ENCODE data around the gene SNX30. TPM values are rescaled to one million over a fixed set of nuclear protein-coding genes. Genes with fewer than 3 reads are reported as not detected.

Gene SNX30
- total RNA-seq, 2 experiments from 2014 or later, result 4.1 to 4.6 TPM

- Mint-ChIP-seq H3K27ac (no peak overlapping the region), H3K27me3 (ENCODE audit: low read depth) (no peaks in the 10 kb centered on the region), H3K4me3 (no peak overlapping the region), H3K36me3 (ENCODE audit: low read depth) (no peaks in the 10 kb centered on the region), H3K4me1 (ENCODE audit: low read depth) (no peaks in the 10 kb centered on the region), H3K9me3 (no peaks in the 10 kb centered on the region)
- intact Hi-C loops (cut with micrococcal nuclease), result no loop called here
- CTCF ChIA-PET, result no interaction called here
- DNase-seq, result no peak
Observed at GRCh38 chr9:112811518-112811917, 61.0 kb downstream of the SNX30 start.

GRCh38 chr9:112815868-112816267 is 65.3 kb downstream of the SNX30 start:
- no peak overlapping the region for H3K27ac Mint-ChIP-seq
- peaks cover 8% of the 10 kb centered on the region for H3K36me3 Mint-ChIP-seq (ENCODE audit: low read depth)
- CTCF ChIA-PET, result interaction anchor here (0.8 kb wide), 1 partner anchor 108 kb away, joined by 3 read pairs; no protein-coding TSS in a partner anchor
- H3K4me1 Mint-ChIP-seq (ENCODE audit: low read depth), result no peaks in the 10 kb centered on the region
- no peak overlapping the region for H3K4me3 Mint-ChIP-seq
- DNase-seq, result no peak
- no peaks in the 10 kb centered on the region for H3K27me3 Mint-ChIP-seq (ENCODE audit: low read depth)
- intact Hi-C loops (cut with micrococcal nuclease), result no loop called here
- H3K9me3 Mint-ChIP-seq, result no peaks in the 10 kb centered on the region

- H3K36me3 Mint-ChIP-seq (ENCODE audit: low read depth), result peaks cover 8% of the 10 kb centered on the region
- H3K4me1 Mint-ChIP-seq (ENCODE audit: low read depth), result no peaks in the 10 kb centered on the region
- H3K9me3 Mint-ChIP-seq, result no peaks in the 10 kb centered on the region
- DNase-seq, result no peak
- H3K4me3 Mint-ChIP-seq, result no peak overlapping the region
- CTCF ChIA-PET, result interaction anchor here (0.5 to 1.3 kb wide), 4 partner anchors 25 to 333 kb away, joined by 3 to 4 read pairs (median 3); no protein-coding TSS in a partner anchor
- H3K27ac Mint-ChIP-seq, result no peak overlapping the region
- intact Hi-C loops (cut with micrococcal nuclease), result no loop called here
- no peaks in the 10 kb centered on the region for H3K27me3 Mint-ChIP-seq (ENCODE audit: low read depth)
Observed at GRCh38 chr9:112817860-112818203, 67.3 kb downstream of the SNX30 start.

GRCh38 chr9:112819635-112820496 is 69.3 kb downstream of the SNX30 start:
- Mint-ChIP-seq H3K27ac (no peak overlapping the region), H3K36me3 (ENCODE audit: low read depth) (peaks cover 8% of the 10 kb centered on the region), H3K4me3 (no peak overlapping the region), H3K27me3 (ENCODE audit: low read depth) (no peaks in the 10 kb centered on the region), H3K9me3 (no peaks in the 10 kb centered on the region), H3K4me1 (ENCODE audit: low read depth) (no peaks in the 10 kb centered on the region)
- intact Hi-C loops (cut with micrococcal nuclease), result no loop called here
- peak; percentile 17 for DNase-seq
- CTCF ChIA-PET, result interaction anchor here (0.7 to 1.3 kb wide), 7 partner anchors 15 to 403 kb away, joined by 3 to 4 read pairs (median 3); no protein-coding TSS in a partner anchor

- Mint-ChIP-seq H3K27ac (no peak overlapping the region), H3K9me3 (no peaks in the 10 kb centered on the region), H3K4me1 (ENCODE audit: low read depth) (no peaks in the 10 kb centered on the region), H3K4me3 (no peak overlapping the region), H3K27me3 (ENCODE audit: low read depth) (no peaks in the 10 kb centered on the region), H3K36me3 (ENCODE audit: low read depth) (peaks cover 8% of the 10 kb centered on the region)
- DNase-seq, result no peak
- intact Hi-C loops (cut with micrococcal nuclease), result no loop called here
- CTCF ChIA-PET, result interaction anchor here (0.7 to 1.1 kb wide), 2 partner anchors 14 to 72 kb away, joined by 3 to 4 read pairs; no protein-coding TSS in a partner anchor
Observed at GRCh38 chr9:112820881-112821280, 70.3 kb downstream of the SNX30 start.

GRCh38 chr9:112822618-112823017 is 72.1 kb downstream of the SNX30 start:
- Mint-ChIP-seq H3K27me3 (ENCODE audit: low read depth) (no peaks in the 10 kb centered on the region), H3K9me3 (no peaks in the 10 kb centered on the region), H3K36me3 (ENCODE audit: low read depth) (peaks cover 8% of the 10 kb centered on the region), H3K4me3 (no peak overlapping the region), H3K4me1 (ENCODE audit: low read depth) (no peaks in the 10 kb centered on the region), H3K27ac (no peak overlapping the region)
- intact Hi-C loops (cut with micrococcal nuclease), result no loop called here
- CTCF ChIA-PET, result interaction anchor here (0.6 to 0.7 kb wide), 3 partner anchors 106 to 737 kb away, joined by 3 read pairs; no protein-coding TSS in a partner anchor
- no peak for DNase-seq

- intact Hi-C loops (cut with micrococcal nuclease), result no loop called here
- DNase-seq, result no peak
- Mint-ChIP-seq H3K4me3 (no peak overlapping the region), H3K9me3 (no peaks in the 10 kb centered on the region), H3K27me3 (ENCODE audit: low read depth) (no peaks in the 10 kb centered on the region), H3K4me1 (ENCODE audit: low read depth) (no peaks in the 10 kb centered on the region), H3K36me3 (ENCODE audit: low read depth) (peaks cover 8% of the 10 kb centered on the region), H3K27ac (no peak overlapping the region)
- CTCF ChIA-PET, result interaction anchor here (0.6 to 0.8 kb wide), 2 partner anchors 12 to 748 kb away, joined by 3 to 5 read pairs; no protein-coding TSS in a partner anchor
Observed at GRCh38 chr9:112823257-112823656, 72.7 kb downstream of the SNX30 start.

- Mint-ChIP-seq H3K4me3 (no peak overlapping the region), H3K9me3 (no peaks in the 10 kb centered on the region), H3K27me3 (ENCODE audit: low read depth) (no peaks in the 10 kb centered on the region), H3K27ac (no peak overlapping the region), H3K4me1 (ENCODE audit: low read depth) (peaks cover 4% of the 10 kb centered on the region), H3K36me3 (ENCODE audit: low read depth) (peaks cover 3% of the 10 kb centered on the region)
- intact Hi-C loops (cut with micrococcal nuclease), result no loop called here
- CTCF ChIA-PET, result interaction anchor here (0.6 to 0.9 kb wide), 4 partner anchors 38 to 1125 kb away, joined by 3 to 4 read pairs (median 3); no protein-coding TSS in a partner anchor
- DNase-seq, result no peak
Observed at GRCh38 chr9:112831281-112831851, 80.8 kb downstream of the SNX30 start.

- Mint-ChIP-seq H3K9me3 (no peaks in the 10 kb centered on the region), H3K36me3 (ENCODE audit: low read depth) (peaks cover 5% of the 10 kb centered on the region), H3K4me1 (ENCODE audit: low read depth) (peaks cover 4% of the 10 kb centered on the region), H3K27me3 (ENCODE audit: low read depth) (no peaks in the 10 kb centered on the region), H3K27ac (no peak overlapping the region), H3K4me3 (no peak overlapping the region)
- no peak for DNase-seq
- CTCF ChIA-PET, result interaction anchor here (0.7 kb wide), 1 partner anchor 39 kb away, joined by 3 read pairs; no protein-coding TSS in a partner anchor
- intact Hi-C loops (cut with micrococcal nuclease), result no loop called here
Observed at GRCh38 chr9:112831969-112832368, 81.4 kb downstream of the SNX30 start.

GRCh38 chr9:112833081-112833480 is 82.5 kb downstream of the SNX30 start:
- no peaks in the 10 kb centered on the region for H3K27me3 Mint-ChIP-seq (ENCODE audit: low read depth)
- no peaks in the 10 kb centered on the region for H3K9me3 Mint-ChIP-seq
- intact Hi-C loops (cut with micrococcal nuclease), result no loop called here
- H3K4me3 Mint-ChIP-seq, result no peak overlapping the region
- CTCF ChIA-PET, result interaction anchor here (0.6 kb wide), 1 partner anchor 1153 kb away, joined by 5 read pairs; no protein-coding TSS in a partner anchor
- DNase-seq, result no peak
- peaks cover 5% of the 10 kb centered on the region for H3K36me3 Mint-ChIP-seq (ENCODE audit: low read depth)
- no peak overlapping the region for H3K27ac Mint-ChIP-seq
- H3K4me1 Mint-ChIP-seq (ENCODE audit: low read depth), result peaks cover 4% of the 10 kb centered on the region

GRCh38 chr9:112836394-112836793 is 85.8 kb downstream of the SNX30 start:
- H3K36me3 Mint-ChIP-seq (ENCODE audit: low read depth), result peaks cover 6% of the 10 kb centered on the region
- no peak for DNase-seq
- intact Hi-C loops (cut with micrococcal nuclease), result no loop called here
- H3K9me3 Mint-ChIP-seq, result no peaks in the 10 kb centered on the region
- no peak overlapping the region for H3K27ac Mint-ChIP-seq
- H3K27me3 Mint-ChIP-seq (ENCODE audit: low read depth), result no peaks in the 10 kb centered on the region
- CTCF ChIA-PET, result no interaction called here
- no peak overlapping the region for H3K4me3 Mint-ChIP-seq
- H3K4me1 Mint-ChIP-seq (ENCODE audit: low read depth), result no peaks in the 10 kb centered on the region

- no peak for DNase-seq
- Mint-ChIP-seq H3K36me3 (ENCODE audit: low read depth) (peaks cover 6% of the 10 kb centered on the region), H3K4me3 (no peak overlapping the region), H3K27me3 (ENCODE audit: low read depth) (no peaks in the 10 kb centered on the region), H3K4me1 (ENCODE audit: low read depth) (no peaks in the 10 kb centered on the region), H3K9me3 (no peaks in the 10 kb centered on the region), H3K27ac (no peak overlapping the region)
- intact Hi-C loops (cut with micrococcal nuclease), result no loop called here
- CTCF ChIA-PET, result interaction anchor here (1.6 kb wide), 1 partner anchor 64 kb away, joined by 10 read pairs; no protein-coding TSS in a partner anchor
Observed at GRCh38 chr9:112838342-112838741, 87.8 kb downstream of the SNX30 start.
